Stomach (tissue), 4 donors: ENCODE results near the gene KLHDC10.

ENCODE experiments used
- CTCF ChIP-seq, 7 experiments: fragments of 450-650 bp in 4 of 7; fragments of 200-600 bp in 3 of 7; sonication (generic) in 3 of 7; IDR thresholded peaks; one replicate each; pipeline ENCODE4 v1.5.1; 2016 to 2019; ENCODE audit warnings: antibody characterized with exemption in 7 of 7, control low read depth in 2 of 7, mild to moderate bottlenecking in 1 of 7
- EP300 ChIP-seq: sonication (generic); formaldehyde crosslinking; IDR thresholded peaks from one replicate; pipeline ENCODE4 v1.6.1; 2017; ENCODE audit warnings: antibody characterized with exemption
- POLR2A ChIP-seq, 4 donors: fragments of 450-650 bp; IDR thresholded peaks; one replicate each; pipeline ENCODE4 v1.6.1; 2016; ENCODE audit warnings: antibody characterized with exemption in 4 of 4, control low read depth in 2 of 4, mild to moderate bottlenecking in 1 of 4, moderate library complexity in 1 of 4
- POLR2AphosphoS5 ChIP-seq, 3 donors: sonication (generic); formaldehyde crosslinking; IDR thresholded peaks; one replicate each; pipeline ENCODE4 v1.6.1; 2016; ENCODE audit warnings: antibody characterized with exemption in 3 of 3

GRCh38 chr7:130143334-130143732, 73.0 kb downstream of the KLHDC10 start:
- TF ChIP-seq CTCF (IDR thresholded peaks at IDR 0.05) = no peak
- TF ChIP-seq EP300 = no peak
- TF ChIP-seq POLR2A (IDR thresholded peaks at IDR 0.05) = no peak
- TF ChIP-seq POLR2AphosphoS5 (IDR thresholded peaks at IDR 0.05) = no peak
